Posterior vena cava (tissue), 2 donors: ENCODE data around the gene TRIM3. TPM values are rescaled to one million over a fixed set of nuclear protein-coding genes. Genes with fewer than 3 reads are reported as not detected.
A peak's percentile ranks its signal among the peaks of the same experiment; 100 is the strongest.

Experiments
- DNase-seq: peaks from one replicate; pipeline ENCODE4 v3.0.0-alpha.2; 2020; ENCODE audit warnings: low spot score
- intact Hi-C, 2 donors: fragments of 100-400 bp; cut with DNase I; formaldehyde crosslinking; loops; one replicate each; pipeline versions ENCODE4 v1.14.1 to v1.14.2; 2022 to 2023
- total RNA-seq, 2 donors: library from RNA; stranded (reverse); fragmentation: NEBNext Ultra II Directional; extraction: Animal tissue kit (Norgen Biotek cat#: 25700); gene quantifications; one replicate each; pipeline ENCODE4 v1.2.1, GENCODE V29; 2021
- donor health status: DM: yes; HTN: yes; CAD: no.
- donor health status: DM: yes; HTN: yes; CAD: no.

The TRIM3 gene
- total RNA-seq, 2 donors from 2014 or later, result 22.0 to 23.2 TPM

DNA sequence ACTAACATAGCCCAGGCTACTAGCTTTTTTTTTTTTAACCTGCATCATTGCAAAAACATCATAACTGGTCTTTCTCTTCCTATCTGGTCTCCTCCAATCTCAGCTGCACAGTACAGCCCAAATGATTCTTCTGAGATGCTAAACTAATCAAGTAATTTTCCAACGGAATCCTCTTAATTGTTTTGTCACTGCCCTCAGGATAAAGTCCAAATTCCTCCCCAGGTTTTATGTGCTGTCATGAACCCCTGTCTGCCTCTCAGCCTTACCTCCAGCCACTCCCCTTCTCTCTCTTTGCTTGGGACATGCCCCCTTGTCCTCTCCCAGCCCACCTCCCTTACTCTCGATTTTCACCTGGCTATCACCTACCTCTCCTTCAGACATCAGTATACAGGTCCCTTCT is 67.4 kb downstream of the TRIM3 start:
- intact Hi-C loops, result no loop called here
- no peak for DNase-seq

DNA sequence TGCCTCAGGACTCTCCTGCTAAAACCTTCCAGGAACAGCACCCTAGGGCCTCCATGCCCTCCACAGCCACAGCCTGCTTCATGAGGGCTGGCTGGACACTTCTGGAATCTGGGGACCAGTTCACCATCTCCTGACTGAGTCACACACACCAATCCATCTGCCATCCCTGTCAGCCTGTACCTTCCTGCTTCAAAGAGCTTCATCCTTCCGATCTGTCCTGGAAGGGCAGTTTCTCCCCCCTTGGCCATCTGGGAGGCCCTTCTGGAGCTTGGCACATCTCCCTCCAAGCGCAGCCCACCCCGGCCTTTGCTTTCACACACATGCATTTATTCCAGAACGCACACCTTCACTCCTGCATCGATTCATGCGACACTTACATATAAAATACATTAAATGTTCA is 67.9 kb downstream of the TRIM3 start:
- peak; percentile 50 for DNase-seq
- intact Hi-C loops, result no loop called here

DNA sequence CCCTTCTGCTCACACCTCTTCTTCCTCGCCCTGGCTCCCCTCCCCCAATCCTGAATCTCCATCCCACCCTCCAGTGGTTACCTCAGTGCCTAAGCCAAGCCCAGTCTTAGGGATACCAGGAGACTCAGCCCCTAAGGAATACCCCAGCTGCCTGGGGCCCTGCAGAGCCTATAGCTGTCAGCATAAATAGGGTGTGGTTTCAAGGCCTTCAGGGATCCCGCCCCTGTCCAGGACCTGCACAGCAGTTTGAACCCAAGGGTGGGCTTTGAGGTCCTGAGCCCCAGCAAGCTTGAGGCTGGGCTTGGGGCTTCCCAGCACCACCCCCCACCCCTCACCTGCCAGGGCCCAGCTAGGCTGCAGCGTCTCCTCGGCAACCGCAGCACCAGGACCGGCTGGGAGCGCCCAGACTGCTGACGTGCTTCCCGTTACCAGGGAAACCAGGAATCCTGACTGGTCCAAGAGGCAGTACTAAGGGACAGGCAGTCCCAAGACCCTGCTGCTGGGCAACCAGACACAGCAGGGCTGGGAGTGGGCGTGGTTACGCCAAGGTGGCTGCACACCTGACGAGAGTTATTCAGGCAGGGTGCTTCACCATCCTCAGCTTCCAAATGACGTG is 68.6 kb downstream of the TRIM3 start:
- peak; percentile 77 for DNase-seq
- intact Hi-C loops, result no loop called here

DNA sequence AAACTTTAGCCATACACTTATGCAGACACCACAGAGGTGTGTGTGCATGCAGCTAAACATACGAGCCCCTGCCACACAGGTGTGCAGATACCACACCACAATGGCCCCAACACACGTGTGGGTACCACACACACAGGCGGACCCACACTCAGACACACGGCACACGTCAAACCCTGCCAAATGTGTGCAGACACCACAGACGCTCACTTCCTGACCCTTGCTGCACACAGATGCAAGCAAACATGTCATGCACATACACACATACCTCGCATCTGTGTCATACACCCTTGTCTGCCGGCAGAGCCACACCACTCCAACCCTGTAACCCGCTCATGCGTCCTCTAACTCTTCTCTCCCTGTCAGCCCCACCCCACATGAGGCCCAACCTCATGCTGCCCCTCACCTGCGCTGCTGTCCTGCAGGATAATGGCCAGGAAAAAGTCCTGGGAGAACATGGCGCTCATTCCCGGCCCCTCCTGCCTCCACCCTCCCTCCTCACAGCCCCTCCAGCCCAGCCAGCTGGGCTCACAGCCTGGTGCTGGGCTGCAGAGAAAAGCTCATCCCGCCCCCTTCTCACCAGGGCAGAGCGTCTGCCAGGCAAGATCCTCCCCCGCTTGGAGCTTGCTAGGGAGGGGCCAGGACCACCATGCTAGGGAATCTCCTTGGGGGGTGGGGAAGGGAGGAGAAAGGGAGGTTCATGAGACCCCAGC is 69.2 kb downstream of the TRIM3 start:
- DNase-seq, result no peak
- intact Hi-C loops, result no loop called here

DNA sequence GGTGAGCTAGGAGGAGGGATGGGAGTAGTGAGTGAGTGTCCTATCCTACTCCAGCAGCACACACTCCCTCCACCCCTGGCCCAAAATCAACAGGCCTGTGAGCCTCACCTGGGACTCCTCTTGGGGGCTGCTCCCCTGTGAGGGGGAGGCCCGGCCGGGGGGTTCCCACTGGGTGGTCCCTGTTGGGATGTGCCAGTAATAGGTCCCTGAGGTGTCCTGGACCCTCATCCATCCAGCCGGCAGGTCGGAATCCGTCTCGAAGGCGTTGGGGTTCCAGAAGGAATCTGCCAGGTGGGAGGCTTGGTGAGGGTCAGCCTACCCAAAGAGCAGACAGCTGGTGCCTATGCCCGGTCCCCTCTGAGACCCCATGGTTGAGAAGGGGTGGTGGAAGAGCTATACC is 70.2 kb downstream of the TRIM3 start:
- intact Hi-C loops, result no loop called here
- DNase-seq, result no peak

DNA sequence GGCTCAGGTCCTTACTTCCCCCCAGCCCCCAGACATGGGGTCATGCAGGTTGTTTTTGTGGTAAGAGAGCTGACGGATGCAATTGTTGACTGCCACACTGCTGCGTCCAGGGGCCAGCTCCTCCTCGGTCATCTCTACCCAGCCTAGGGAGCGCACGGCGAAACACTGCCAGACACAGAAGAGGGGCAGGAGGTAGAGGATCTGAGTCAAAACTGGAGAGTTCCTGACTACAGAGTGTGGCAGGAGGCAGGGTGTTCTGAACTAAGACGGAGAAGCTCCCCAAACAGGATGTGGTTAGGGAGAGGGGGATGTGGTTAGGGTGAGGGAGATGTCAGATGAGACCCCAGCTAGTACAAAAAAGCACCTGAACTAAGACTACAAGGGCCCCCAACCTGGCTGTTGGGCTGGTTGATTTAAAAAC is 71.2 kb downstream of the TRIM3 start:
- no peak for DNase-seq
- intact Hi-C loops, result no loop called here

DNA sequence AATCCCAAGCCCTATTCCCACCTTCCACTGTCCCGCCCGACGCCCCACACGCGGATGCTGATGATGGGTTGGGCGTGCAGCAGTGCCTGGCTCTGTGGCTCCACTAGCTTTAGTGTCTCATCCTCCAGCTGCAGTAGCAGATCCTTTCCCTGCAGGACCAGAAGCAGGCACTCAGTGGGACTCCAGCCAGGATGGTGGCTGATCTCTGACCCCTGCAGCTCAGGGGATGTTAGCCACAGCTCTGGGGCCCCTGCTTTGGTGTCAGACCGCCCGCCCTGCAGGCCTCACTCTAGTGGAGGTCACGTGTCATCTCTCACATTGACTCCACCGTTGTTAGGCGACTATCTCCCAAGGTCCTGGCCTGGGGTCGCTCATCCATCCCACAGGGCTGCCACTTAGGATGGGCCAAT is 71.7 kb downstream of the TRIM3 start:
- no peak for DNase-seq
- intact Hi-C loops, result no loop called here

DNA sequence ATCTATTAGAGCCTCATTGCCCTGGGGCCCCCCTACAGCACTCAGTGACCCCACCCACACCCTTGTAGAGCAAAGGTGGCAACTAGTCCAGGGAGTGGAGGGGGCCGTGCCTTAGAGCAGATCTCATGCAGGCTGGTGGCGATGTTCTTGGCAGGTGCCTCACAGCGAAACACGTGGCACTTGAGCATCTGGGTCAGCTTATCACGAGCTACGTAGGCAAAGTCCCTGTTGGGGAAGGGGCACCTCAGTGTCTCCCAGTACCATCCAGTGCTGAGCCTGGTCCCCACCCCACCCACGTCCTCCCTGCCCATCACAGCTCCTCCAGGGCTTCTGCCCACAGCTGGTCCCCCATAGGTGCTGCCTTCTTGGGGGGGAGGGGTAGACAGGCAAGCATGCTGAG is 72.3 kb downstream of the TRIM3 start:
- intact Hi-C loops, result no loop called here
- no peak for DNase-seq

DNA sequence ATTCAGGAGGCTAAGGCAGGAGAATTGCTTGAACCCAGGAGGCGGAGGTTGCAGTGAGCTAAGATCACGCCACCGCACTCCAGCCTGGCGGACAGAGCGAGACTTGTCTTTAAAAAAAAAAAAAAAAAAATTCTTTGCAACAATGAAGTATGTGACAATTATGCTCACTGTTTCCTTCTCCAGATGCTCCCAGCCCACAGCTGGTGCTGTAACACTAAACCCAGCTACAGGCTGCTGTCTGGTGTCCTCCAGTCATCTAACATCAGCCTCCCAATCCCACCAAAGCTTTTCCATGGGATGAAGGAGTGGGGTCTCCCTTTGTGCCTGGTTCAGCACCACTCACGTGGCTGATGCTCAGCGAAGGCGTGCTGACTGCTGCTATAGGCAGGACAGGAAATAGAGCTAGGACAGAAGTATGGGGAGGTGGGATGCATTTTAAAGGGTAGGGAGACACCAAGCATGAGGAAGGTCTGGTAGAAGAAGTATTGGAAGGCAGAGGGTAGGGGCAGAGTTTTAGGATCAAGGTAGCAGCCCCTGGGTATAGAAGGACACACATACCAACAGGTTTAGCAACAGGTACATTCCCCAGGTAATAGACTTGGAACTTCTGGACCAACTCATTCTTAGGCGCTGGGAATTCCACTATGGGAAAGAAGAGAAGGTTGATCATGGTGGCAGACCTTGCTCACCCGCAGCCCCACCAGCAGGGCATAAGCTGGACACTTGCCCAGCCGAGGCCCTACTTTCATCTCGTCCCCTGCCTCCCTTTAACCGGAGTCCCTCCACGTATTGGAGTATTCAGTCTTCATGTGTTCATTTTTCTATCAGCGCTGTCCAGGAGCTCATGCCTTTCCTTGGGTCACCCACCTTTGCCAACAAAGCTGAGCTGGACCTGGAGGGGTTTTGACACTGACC is 73.1 kb downstream of the TRIM3 start:
- DNase-seq, result no peak
- intact Hi-C loops, result no loop called here

Other genes with a start within 250 kb of the TRIM3 start
- 10 to 100 TPM; 20.5 to 20.6 TPM for gene FHIP1B, start 239.3 kb downstream of the TRIM3 start, total RNA-seq
- not detected for gene CNGA4, start 234.9 kb downstream of the TRIM3 start, total RNA-seq
- gene CCKBR, start 214.1 kb downstream of the TRIM3 start, total RNA-seq, result not detected
- 100 to 1,000 TPM; 156 to 166 TPM for gene CAVIN3, start 153.4 kb downstream of the TRIM3 start, total RNA-seq
- gene SMPD1, start 83.5 kb downstream of the TRIM3 start, total RNA-seq, result 10 to 100 TPM; 35.4 to 51.6 TPM
- gene APBB1, start 54.8 kb downstream of the TRIM3 start, total RNA-seq, result 10 to 100 TPM; 43.6 to 65.3 TPM
- 1 to 10 TPM; 1.2 to 1.7 TPM for gene HPX, start 33.0 kb downstream of the TRIM3 start, total RNA-seq
- 10 to 100 TPM; 27.4 to 29.2 TPM for gene ARFIP2, start 7.4 kb upstream of the TRIM3 start, total RNA-seq
- gene TIMM10B, start 7.6 kb upstream of the TRIM3 start, total RNA-seq, result 10 to 100 TPM; 33.6 to 34.9 TPM
- 10 to 100 TPM in 1 of 2 donors, 1 to 10 TPM in 1; 9.3 to 10.3 TPM for gene DNHD1, start 23.3 kb upstream of the TRIM3 start, total RNA-seq
- 10 to 100 TPM; 16.6 to 17.6 TPM for gene RRP8, start 129.7 kb upstream of the TRIM3 start, total RNA-seq
- 100 to 1,000 TPM; 340 to 384 TPM for gene ILK, start 129.8 kb upstream of the TRIM3 start, total RNA-seq
- gene TAF10, start 138.3 kb upstream of the TRIM3 start, total RNA-seq, result 100 to 1,000 TPM in 1 of 2 donors, 10 to 100 TPM in 1; 85.9 to 107 TPM
- 100 to 1,000 TPM in 1 of 2 donors, 10 to 100 TPM in 1; 80.9 to 137 TPM for gene TPP1, start 145.5 kb upstream of the TRIM3 start, total RNA-seq
- gene DCHS1, start 181.9 kb upstream of the TRIM3 start, total RNA-seq, result 10 to 100 TPM; 28.9 to 42.3 TPM
- gene MRPL17, start 209.4 kb upstream of the TRIM3 start, total RNA-seq, result 10 to 100 TPM; 25.6 to 28.2 TPM